NK-92 (cell line): ENCODE data around the gene DCTD.
"Not testable (repeated sequence)": the region's sequence is repeated elsewhere in the genome, so short reads cannot be mapped to it uniquely, and the experiment has no call there.

Experiments used
- DNase-seq: peaks from one replicate; lab custom pipeline; 2025; ENCODE audit not compliant: unreplicated experiment; lab: John Stamatoyannopoulos, UW

Gene DCTD

DNA sequence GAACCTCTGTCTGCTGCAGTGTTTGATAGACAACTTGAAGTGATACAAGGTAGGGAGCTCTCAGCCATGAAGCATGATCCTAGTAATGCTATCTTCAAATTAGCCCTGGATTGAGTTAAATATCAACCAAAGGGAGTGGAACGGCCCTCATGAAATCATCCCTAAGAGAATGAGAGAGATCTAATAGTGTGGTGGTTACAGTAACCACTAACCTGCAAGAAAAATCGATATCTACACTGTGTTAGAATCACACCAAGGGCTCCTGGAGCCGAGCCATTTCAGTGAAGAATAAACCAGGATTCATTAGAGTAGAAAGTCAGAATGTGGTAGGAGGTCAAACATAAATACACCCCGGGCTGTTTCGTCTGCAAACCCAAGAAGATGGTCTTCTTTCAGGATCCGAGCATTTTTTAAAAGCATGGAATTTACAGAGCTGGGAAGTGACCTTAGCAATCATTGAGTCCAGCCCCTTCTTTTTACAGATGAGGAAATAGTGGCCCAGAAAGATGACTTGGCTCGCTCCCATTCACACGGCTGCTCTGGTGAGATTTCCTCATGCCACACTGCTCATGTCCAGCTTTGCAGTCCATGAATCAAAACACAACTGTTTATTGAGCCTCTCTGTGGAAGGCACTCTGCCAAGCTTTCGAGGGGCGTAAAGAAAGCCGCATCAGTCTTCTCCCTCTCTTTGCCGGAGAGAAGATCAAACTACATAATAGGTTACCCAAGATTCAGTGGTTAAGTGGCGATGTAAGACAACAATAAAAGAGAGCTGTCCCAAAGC, 5.5 kb upstream of the DCTD start:
- no peak for DNase-seq

DNA sequence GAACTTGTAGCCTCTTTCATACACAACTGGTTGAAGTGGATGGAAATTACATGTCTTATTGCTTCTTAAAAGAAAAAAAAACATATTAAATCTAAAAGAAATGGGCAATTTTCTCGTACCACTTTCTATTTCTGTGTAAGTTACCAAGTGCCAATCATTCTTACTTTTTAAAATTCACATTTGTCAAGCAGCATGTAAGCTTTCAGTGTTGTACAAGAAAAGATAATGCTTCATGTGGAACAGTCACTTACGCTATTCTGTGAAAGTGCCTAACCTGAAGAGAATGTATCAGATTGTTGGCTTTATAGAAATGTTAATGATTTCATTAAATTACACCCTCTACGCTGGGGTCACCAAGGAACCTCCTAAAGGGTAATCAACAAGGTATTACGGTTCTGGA, 4.4 kb upstream of the DCTD start:
- DNase-seq, result no peak

DNA sequence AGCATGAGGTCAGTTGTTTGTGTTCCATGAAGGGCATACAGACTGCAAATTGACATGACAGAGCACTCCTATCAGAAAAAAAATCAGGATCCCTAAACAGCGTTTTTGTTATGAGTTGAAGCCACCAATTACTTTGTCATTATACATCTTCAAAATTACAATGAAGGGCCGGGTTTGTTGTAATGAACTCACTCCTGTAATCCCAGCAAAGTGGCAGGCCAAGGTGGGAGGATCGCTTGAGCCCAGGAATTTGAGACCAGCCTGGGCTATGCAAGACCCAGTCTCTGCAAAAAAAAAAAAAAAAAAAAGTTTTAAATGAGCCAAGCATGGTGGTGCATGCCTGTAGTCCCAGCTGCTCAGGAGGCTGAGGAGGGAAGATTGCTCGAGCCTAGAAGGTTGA, 3.5 kb upstream of the DCTD start:
- DNase-seq, result no peak

DNA sequence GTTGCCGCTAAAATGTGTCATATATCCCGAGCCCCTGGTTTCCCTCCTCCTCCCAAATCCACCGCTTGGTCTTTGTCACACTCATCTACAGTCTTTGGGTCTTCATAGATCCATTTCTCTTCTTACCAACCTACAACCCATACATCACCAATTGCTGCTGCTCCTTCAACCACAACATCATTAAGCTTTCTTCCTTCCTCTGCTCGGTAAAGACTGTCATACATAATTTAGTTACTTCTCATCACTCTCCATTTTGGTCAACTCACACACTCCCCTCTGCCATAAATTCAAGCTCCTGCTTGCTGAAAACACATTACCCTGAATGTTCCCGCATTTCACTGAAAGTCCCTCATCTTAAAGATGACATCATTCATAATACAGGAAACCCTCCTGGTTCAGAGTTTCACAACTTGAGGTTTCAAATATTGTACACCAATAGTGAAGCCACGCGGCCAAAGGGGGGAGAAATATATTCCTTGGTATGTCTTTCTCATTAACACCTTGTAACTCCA, 1.7 kb upstream of the DCTD start:
- no peak for DNase-seq

DNA sequence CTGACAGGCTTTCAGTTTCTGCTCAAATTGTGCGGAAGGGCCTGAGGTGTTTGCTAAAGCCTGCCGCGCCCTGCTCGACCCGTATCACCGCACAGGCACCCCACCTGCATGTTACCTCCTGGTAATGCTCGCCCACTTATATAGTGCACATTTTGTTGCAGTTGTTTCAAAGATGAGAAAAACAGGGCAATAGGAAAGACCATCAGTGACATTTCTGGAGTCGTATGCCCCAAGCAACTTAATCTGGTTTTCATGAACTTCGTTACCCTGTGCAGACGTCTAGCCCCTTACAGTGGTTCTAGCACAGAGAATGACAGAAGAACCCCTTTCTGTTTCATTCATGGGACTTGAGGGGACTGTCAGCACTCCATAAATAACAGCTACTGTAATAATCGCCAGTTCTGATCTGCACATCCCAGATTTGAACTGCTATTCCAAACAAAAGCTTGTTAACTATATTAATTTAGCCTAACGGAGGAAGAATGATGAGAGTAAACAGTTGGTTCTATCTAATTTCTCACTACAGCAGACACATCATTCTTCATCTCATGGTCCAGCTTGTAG, 940 bp upstream of the DCTD start:
- no peak for DNase-seq

DNA sequence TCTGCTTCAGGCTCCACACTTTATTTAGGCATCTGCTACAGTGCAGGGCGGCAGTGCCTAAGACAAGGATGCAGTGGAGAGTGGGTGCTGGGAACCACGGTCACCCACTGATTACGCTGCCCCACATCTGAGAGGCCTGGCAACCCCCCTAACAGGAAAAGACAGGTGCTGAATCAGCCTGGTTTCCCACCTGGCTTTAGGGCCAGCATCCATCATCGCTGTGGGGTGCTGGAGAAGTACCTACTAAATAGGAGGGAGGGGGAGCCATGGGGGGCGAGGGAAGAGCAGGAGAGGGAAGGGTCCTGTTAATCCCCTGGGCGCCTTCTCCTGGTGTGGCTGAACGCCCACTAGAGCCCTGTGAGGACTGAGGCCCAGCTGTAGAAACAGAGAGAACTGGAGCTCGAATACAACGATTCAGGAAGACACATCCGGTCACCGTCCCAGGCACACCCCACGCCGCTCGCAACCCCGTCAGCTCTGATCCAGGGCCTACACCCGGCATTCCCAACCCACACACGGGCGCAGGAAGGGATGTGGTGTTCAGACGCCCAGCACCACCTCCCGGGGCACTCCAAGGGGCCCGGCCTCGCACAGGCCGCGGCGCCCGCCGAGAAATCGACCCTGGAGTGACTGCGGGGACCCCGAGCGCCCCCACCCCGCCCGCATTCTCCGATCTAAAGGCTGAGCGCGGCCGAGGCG, 554 bp downstream of the DCTD start:
- DNase-seq, result no peak

DNA sequence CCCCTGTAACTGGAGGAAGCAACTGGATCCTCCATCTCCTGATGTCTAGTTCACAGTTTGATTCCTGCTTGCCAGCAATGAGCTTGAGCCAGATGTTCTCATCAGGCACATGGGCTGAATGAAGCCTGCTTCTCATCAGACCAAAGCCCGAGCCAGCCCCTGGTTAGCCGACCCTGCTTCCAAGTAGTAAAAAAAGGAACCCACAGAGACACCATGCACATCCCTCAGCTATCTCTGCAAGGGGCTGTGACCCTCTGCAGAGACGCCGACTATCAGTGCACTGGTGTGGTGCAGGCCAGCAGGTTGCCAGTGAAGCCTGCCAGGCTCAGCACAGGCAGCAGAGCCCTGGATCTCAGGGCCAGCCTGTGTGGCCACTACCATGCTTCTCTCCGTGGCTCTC, 2.8 kb downstream of the DCTD start:
- DNase-seq, result no peak

DNA sequence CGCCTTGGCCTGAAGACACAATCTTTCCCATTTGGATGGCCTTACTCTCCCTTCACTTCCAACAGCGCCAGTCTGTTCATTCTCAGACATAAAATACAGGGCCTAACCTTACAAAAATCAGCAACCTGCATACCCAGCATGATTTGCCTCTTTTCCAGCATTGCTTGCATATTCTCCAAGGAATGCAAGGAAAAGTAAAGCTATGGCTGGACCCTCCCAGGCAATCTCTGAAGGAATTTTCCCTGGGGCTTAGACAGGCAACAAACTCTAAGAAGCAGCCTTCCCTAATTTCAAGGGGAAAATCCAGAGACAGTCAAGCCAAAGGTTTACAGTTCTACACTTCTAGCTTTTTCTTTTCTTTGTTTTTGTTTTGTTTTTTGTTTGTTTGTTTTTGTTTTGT, 3.6 kb downstream of the DCTD start:
- DNase-seq, result no peak

DNA sequence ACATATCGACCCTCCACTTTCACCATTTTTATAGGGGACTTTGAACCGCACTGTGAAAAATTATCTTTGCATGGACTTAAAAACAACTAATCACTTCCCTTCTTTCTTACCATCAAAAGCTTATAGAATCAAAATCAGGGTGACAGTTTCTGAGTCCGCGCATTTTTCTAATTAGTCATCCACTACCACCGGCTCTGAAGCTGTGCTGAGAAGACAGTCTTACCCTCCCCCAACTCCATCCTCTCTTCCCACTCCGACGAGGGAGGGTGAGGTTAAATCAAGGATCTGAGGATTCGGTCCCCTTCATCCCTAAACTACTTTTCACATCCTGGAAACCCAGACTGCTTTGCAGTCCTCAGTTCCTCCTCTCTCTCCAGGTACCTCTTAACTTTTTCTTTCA, 4.2 kb downstream of the DCTD start:
- DNase-seq, result no peak

DNA sequence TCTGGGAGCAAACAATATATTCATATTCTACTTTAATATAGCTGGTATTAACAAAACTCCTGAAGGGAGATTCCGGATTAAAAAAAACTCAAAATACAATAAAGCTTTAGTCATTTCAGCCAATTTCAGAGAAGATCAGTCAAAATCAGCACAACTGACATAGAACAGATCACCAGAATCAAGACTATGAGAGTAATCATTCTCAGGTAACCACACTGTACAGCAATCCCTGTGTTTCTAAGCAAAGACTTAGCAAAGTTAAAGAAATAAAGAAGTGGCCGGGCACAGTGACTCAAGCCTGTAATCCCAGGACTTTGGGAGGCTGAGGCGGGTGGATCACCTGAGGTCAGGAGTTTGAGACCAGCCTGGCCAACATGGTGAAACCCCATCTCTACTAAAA, 9.1 kb downstream of the DCTD start:
- no peak for DNase-seq

DNA sequence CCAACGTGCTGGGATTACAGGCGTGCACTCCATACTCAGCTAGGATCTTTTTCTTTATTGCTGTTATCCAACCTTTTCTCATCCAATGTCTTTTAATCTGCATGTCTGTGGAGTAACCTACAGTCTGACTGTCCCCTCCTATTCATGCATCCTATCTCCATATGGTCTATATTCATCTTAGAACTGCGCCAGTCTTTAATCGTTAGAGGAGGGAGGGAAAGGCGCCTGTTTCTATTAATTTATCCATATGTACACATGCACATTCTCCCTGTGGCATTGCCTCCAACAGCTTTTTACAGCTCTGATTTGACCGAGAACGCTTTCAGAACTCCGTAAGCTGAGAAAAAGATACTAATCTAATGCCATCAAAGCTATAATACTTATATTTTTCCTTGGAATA, 9.8 kb downstream of the DCTD start:
- no peak for DNase-seq

DNA sequence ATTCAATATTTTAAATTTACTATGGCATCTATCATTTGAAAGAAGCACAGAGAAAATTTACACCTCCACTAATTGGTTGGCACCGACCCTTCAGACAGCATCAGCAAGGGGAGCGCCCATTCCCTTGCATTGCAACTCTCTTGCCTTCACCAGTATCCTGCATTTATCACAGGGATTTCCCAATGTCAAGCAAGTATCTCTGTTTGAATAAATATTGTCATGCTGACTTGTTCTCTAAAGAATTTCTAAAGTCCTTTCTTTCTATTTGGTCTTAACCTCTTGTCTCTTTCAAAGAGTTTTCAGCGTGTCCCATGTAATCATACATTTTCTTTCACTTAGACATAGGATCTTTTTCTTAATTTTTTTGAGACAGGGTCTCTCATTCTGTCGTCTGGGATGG, 10.4 kb downstream of the DCTD start:
- no peak for DNase-seq

DNA sequence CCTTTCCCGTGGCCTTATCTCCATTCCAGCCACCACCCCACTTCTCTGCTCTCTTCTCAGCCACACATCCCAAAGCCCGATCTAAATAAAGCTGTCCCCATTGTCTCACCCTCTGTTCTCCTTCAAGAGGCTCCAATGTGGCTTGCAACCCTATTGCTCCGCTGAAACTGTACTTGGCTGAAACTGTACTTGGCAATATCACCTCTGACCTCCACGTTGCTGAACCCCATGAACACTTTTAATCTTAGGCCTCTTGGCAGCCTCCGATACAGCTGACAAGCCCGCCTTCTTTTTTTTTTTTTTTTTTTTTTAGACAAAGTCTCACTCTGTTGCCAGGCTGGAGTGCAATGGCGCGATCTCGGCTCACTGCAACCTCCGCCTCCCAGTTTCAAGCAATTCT, 12.1 kb downstream of the DCTD start:
- no peak for DNase-seq

DNA sequence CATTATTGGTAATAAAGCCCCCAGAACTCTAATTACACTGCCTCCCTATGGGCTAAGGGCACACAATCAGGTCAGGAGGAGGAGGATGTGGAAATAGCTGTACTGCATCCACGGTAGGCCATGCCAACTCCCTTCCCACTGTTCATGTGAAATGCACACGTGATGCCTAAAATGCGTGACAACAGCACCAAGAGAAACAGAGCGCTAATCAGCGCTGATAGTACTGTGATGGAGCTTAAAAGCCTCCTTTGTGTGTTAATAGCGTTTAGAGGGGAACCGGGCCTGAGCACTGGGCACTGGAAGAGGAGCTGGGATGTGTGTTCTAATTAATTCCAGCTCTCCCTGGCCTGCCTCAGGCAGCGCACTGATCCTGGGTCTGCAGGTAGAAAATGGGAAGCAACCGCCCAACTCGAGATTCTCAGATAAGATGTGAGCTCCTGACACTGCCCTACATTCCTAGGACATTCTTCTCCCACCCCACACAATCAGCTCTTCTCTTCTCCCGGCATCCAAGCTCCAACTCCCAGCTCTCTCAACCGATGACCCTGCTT, 12.9 kb downstream of the DCTD start:
- DNase-seq, result no peak

DNA sequence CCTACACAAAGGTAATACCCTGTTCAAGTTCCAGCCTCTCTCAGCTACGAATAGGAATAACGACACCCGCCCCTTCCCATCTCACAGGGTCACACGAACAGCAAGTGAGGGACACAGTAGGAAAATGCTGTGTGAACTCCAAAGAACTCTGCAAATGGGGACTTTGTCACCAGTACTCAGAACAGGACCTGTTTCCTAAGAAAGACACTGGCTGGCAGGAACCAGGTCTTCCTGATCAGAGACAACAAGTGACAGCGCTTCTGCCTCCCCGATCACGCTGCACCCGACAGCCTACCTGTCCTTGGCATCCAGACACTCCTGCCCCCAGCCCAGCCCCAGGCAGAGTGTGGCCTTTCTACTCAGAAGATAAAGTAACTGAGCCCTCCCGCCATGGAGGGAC, 14.2 kb downstream of the DCTD start:
- no peak for DNase-seq

DNA sequence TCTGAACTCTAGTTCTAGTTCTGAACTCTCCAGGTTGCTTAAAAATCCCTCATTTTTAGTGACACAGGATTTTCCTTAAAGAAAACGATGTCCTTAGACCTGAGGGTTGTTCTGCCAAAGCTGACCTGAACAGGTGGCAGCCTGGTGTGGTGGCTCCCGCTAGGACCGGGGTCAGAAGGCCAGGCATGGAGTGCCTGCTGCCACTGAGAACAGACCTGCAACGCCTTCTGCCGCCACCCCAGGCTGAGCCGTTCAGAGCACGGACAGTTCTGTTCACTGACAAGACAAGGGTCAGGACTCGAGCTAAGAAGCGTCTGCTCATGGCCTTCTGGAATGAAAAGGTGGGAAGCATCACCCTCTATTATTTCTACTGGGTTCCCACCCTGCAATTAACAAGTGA, 15.8 kb downstream of the DCTD start:
- no peak for DNase-seq

DNA sequence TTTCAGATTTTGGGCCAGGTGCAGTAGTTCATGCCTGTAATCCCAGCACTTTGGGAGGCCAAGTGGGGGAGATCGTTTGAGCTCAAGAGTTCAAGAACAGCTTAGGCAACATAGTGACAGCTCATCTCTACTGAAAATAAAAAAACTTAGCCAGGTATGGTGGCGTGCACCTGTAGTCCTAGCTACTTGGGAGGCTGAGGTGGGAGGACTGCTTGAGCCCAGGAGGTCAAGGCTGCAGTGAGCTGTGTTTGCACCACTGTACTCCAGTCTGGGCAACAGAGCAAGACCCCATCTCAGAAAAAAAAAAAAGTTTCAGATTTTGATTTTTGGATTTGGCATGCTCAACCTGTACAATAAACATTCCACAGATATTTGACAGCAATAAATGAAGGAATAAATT, 17.2 kb downstream of the DCTD start:
- not testable (repeated sequence) for DNase-seq

DNA sequence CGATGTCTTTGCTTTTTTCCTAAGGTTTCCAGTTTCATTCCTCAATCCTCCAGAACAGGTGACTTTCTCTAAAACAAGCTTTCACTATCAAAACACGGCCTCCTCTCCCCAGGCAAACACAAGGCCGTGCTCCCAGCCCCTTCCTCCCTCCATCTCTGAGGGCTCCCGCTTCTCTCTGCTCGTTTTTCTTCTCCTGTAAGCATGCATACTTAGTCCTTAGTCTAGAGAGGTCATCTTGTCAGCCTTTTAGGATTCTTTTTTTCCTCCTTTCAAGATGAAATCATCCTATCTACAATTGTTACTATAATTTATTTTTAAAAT, 18.7 kb downstream of the DCTD start:
- no peak for DNase-seq

DNA sequence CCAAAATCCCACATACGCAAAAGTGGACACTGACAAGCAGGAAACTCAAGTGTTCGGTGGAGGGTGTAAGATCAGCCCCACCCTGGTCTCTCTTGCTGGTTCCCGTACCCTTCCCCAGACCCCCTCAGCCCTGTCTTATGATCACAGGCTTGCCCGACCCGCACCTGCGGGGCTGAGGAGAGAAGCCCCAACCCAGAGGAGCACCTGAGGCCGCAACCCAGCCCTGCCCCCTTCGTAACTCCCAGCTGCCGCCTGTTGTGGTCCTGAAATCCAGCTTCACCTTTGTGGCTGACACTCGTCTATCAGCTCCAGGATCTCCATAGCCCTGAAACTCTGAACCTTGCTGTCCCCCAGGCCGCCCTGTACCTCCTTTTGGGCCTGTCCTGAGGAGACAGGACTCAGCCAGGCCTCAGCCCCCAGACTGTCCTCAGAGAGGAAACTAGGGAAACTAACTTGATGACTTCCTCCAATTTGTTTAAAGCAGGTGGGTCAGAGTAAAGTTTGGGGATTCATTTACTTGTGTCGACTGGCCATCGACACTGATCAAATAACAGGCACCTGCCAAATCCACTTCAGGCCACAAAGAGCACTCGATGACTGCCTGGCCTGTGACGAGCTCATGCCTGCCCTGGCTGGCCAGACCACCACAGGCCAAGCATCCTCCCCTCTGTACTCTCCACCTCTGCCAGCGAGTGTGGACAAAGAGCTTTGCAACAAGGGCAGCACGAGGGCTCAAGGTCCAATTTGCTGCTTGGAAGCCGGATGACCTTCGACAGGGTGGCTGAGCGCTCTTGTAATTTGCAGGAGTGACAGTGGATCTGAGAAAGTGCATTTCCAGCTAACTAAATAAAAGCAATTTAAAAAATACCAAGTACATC, 19.3 kb downstream of the DCTD start:
- DNase-seq, result no peak

DNA sequence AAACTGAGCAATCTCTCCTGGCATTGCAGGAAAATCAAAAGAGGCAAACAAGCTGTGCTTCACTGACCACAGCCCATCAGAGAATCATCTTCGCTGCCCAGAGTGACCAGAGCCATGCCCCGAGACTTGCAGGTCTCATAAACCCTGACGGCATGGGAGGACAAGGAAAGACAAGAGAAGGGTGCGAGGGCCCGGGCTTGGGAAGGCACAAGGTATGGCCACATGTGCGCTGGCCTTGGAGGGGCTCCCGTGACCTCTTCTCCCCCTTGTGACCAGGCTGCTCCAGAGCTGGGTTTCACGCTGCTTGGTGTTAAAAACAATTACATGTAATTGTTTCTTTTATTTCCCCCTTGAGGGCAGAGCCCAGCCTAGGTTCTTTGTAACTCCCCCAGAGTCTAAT, 20.8 kb downstream of the DCTD start:
- DNase-seq, result no peak

DNA sequence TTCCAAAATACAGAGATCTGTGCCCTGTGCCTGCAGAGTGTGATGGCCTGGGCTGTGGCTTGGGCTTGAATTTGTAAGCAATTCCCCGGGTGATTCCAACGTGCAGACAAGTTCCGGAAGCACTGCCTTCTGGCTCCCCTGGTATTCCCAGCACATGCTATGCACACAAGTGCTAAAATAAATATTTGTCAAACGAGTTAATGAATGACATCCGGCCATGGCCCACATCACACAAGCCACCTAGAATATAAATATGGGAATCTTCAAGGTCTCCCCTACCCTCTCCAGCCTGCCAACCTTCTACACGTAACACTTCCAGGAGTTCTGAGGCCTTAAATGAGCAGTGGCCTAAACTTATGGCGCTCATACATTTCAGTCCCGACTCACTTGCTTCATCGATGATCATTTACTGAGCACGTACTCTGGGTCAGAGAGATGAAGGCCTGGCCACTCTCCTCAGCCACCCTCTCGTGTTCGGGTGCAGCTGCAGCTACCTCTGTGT, 21.3 kb downstream of the DCTD start:
- DNase-seq, result no peak
